ENCODE results near the gene TNS3. TPM values are rescaled to one million over a fixed set of nuclear protein-coding genes. Genes with fewer than 3 reads are reported as not detected.

TNS3 gene
- total RNA-seq, 1 donor from 2014 or later = 120 TPM

GRCh38 chr7:47496666-47497065 lies 85.2 kb downstream of the TNS3 start:
- DNase-seq (ENCODE audit: low spot score, unreplicated experiment) = no peak
- peaks cover 13% of the 10 kb centered on the region for H3K36me3 Mint-ChIP-seq (ENCODE audit: insufficient read depth)
- no peak for TF ChIP-seq CTCF (IDR thresholded peaks at IDR 0.05; ENCODE audit: unreplicated experiment)
- H3K27ac Mint-ChIP-seq = peak overlapping the region; percentile 69
- H3K9me3 Mint-ChIP-seq (ENCODE audit: low read depth) = peaks cover 3% of the 10 kb centered on the region
- no peak overlapping the region for H3K4me3 Mint-ChIP-seq (ENCODE audit: low read depth)
- H3K4me1 Mint-ChIP-seq (ENCODE audit: low read depth) = peaks cover 71% of the 10 kb centered on the region
- no peaks in the 10 kb centered on the region for H3K27me3 Mint-ChIP-seq

DNA sequence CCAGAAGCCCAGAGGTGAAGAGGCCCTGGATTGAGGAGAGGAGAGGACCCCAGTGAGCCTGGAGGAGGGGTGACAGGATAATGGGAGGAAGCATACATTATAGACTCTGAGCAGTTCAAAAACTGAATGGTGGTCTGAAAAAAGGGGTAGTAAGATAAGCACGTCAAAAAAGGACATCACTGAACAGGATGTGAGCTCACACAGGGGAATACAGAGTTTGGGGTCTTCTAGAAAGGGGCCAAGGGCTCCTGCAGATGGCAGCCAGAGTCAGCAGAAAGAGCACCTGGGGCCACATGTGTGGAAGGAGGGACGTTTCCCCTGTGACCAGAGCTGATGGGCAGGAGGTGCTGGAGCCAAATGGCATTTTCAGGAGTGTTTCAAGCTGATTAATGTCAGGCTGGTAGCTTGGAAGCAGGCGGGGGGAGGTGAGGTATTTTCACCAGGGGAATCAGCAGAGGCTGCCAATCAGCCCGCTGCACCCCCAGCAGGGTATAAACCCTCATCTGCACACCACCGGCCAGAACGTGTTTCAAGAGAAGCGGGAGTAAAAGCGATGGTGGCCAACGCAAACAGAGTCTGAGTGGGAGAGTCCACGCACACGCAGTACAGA lies 85.8 kb downstream of the TNS3 start:
- peaks cover 3% of the 10 kb centered on the region for H3K9me3 Mint-ChIP-seq (ENCODE audit: low read depth)
- no peaks in the 10 kb centered on the region for H3K27me3 Mint-ChIP-seq
- H3K27ac Mint-ChIP-seq = peak overlapping the region; percentile 79
- no peak for TF ChIP-seq CTCF (IDR thresholded peaks at IDR 0.05; ENCODE audit: unreplicated experiment)
- no peak for DNase-seq (ENCODE audit: low spot score, unreplicated experiment)
- no peak overlapping the region for H3K4me3 Mint-ChIP-seq (ENCODE audit: low read depth)
- peaks cover 70% of the 10 kb centered on the region for H3K4me1 Mint-ChIP-seq (ENCODE audit: low read depth)
- H3K36me3 Mint-ChIP-seq (ENCODE audit: insufficient read depth) = peaks cover 13% of the 10 kb centered on the region

- peak overlapping the region; percentile 82 for H3K27ac Mint-ChIP-seq
- no peaks in the 10 kb centered on the region for H3K27me3 Mint-ChIP-seq
- no peak for TF ChIP-seq CTCF (IDR thresholded peaks at IDR 0.05; ENCODE audit: unreplicated experiment)
- peaks cover 8% of the 10 kb centered on the region for H3K36me3 Mint-ChIP-seq (ENCODE audit: insufficient read depth)
- no peak for DNase-seq (ENCODE audit: low spot score, unreplicated experiment)
- H3K9me3 Mint-ChIP-seq (ENCODE audit: low read depth) = no peaks in the 10 kb centered on the region
- H3K4me3 Mint-ChIP-seq (ENCODE audit: low read depth) = peak overlapping the region; percentile 8
- H3K4me1 Mint-ChIP-seq (ENCODE audit: low read depth) = peaks cover 62% of the 10 kb centered on the region
Observed at GRCh38 chr7:47493976-47494911, 87.7 kb downstream of the TNS3 start.

DNA sequence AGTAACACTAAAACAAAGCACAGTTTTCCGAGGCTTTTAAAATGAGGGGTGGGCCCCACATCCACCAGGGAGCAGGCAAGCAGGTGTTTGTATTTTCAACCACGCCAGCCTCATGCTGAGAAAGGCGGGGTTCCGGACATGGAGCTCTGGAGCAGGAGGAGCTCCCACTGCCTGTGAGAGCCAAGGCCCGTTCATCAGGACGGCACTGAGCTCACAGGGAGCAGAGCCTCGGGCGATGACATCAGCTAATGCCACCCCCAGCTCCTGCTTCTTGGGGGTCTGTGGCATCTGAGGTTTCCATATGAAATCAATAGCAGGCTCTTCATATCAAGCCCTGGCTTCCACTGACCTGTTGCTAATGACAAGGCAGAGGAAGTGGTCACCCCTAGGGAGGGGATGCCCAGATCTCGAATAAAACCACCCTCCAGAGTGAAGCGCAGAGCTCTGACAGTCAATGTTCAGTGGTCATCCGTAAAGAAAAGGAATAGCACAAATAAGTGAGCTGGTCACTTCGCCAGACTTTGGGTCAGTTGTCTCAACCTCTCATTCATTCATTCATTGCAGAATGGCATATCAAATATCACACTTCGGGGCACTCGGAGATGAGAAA lies 89.1 kb downstream of the TNS3 start:
- Mint-ChIP-seq H3K27me3 (no peaks in the 10 kb centered on the region), H3K36me3 (ENCODE audit: insufficient read depth) (peaks cover 5% of the 10 kb centered on the region), H3K9me3 (ENCODE audit: low read depth) (no peaks in the 10 kb centered on the region), H3K4me1 (ENCODE audit: low read depth) (peaks cover 63% of the 10 kb centered on the region), H3K27ac (peak overlapping the region; percentile 37), H3K4me3 (ENCODE audit: low read depth) (no peak overlapping the region)
- DNase-seq (ENCODE audit: low spot score, unreplicated experiment) = no peak
- TF ChIP-seq CTCF (IDR thresholded peaks at IDR 0.05; ENCODE audit: unreplicated experiment) = no peak

GRCh38 chr7:47490501-47491265 lies 91.2 kb downstream of the TNS3 start:
- no peak overlapping the region for H3K27ac Mint-ChIP-seq

More at GRCh38 chr7:47490501-47491265, 91.2 kb downstream of the TNS3 start:
- Mint-ChIP-seq H3K9me3 (ENCODE audit: low read depth) (no peaks in the 10 kb centered on the region), H3K27me3 (no peaks in the 10 kb centered on the region), H3K36me3 (ENCODE audit: insufficient read depth) (peaks cover 5% of the 10 kb centered on the region), H3K4me3 (ENCODE audit: low read depth) (no peak overlapping the region), H3K4me1 (ENCODE audit: low read depth) (peaks cover 62% of the 10 kb centered on the region)
- no peak for DNase-seq (ENCODE audit: low spot score, unreplicated experiment)
- TF ChIP-seq CTCF (IDR thresholded peaks at IDR 0.05; ENCODE audit: unreplicated experiment) = no peak

All from progenitor cell of endocrine pancreas (in vitro differentiated cells).